ENCODE data around the gene GABRG1. TPM values are rescaled to one million over a fixed set of nuclear protein-coding genes. Genes with fewer than 3 reads are reported as not detected.

GABRG1 gene
- total RNA-seq (2014; rRNA removed; shearing (Covaris generic); ENCODE audit: low replicate concordance): not detected in 2 replicates

GRCh38 chr4:46123913-46124755 lies at the start of gene GABRG1:
TSS of gene GABRG1 (minus strand) at chr4:46124054. CDS start at chr4:46123913, 141 bp downstream.
- peak within 1 kb of the TSS; percentile 25 for H3K4me3 ChIP-seq
- H3K36me3 ChIP-seq: no peaks in the 10 kb centered on the region
- H3K27me3 ChIP-seq: 0 out of 2 replicates have a peak, but pooled peaks cover 2% of the 10 kb centered on the region
- no peak for DNase-seq
- H3K9me3 ChIP-seq: no peaks in the 10 kb centered on the region

- H3K9me3 ChIP-seq: no peaks in the 10 kb centered on the region
- no peak for DNase-seq
Measured at GRCh38 chr4:46146993-46147392, 23.1 kb upstream of the GABRG1 start.

GRCh38 chr4:46131498-46132057 lies 7.7 kb upstream of the GABRG1 start:
- no peak for DNase-seq
- Histone ChIP-seq H3K36me3 (no peaks in the 10 kb centered on the region), H3K27me3 (no peaks in the 10 kb centered on the region), H3K9me3 (no peaks in the 10 kb centered on the region), H3K4me3 (no peak overlapping the region)

More at GRCh38 chr4:46146993-46147392, 23.1 kb upstream of the GABRG1 start:
- H3K36me3 ChIP-seq: no peaks in the 10 kb centered on the region
- H3K4me3 ChIP-seq: no peak overlapping the region
- no peaks in the 10 kb centered on the region for H3K27me3 ChIP-seq

GRCh38 chr4:46124773-46125413 lies 1.0 kb upstream of the GABRG1 start:
- DNase-seq: peak; percentile 34
- H3K36me3 ChIP-seq: no peaks in the 10 kb centered on the region

GRCh38 chr4:46081674-46082073 lies 42.2 kb downstream of the GABRG1 start:
- Histone ChIP-seq H3K36me3 (no peaks in the 10 kb centered on the region), H3K4me3 (no peak overlapping the region), H3K27me3 (0 out of 2 replicates have a peak, but pooled peaks cover 2% of the 10 kb centered on the region), H3K9me3 (no peaks in the 10 kb centered on the region)
- DNase-seq: no peak

More at GRCh38 chr4:46124773-46125413, 1.0 kb upstream of the GABRG1 start:
- Histone ChIP-seq H3K4me3 (no peak overlapping the region), H3K27me3 (0 out of 2 replicates have a peak, but pooled peaks cover 2% of the 10 kb centered on the region), H3K9me3 (no peaks in the 10 kb centered on the region)

- 0 out of 2 replicates have a peak, but pooled peaks cover 2% of the 10 kb centered on the region for H3K27me3 ChIP-seq
- no peak overlapping the region for H3K4me3 ChIP-seq
- DNase-seq: no peak
- no peaks in the 10 kb centered on the region for H3K9me3 ChIP-seq
- H3K36me3 ChIP-seq: no peaks in the 10 kb centered on the region
Measured at GRCh38 chr4:46081248-46081647, 42.6 kb downstream of the GABRG1 start.

GRCh38 chr4:46073778-46074177 lies 50.1 kb downstream of the GABRG1 start:
- H3K4me3 ChIP-seq: no peak overlapping the region

GRCh38 chr4:46051392-46051791 lies 72.5 kb downstream of the GABRG1 start:
- H3K9me3 ChIP-seq: no peaks in the 10 kb centered on the region
- no peaks in the 10 kb centered on the region for H3K36me3 ChIP-seq
- H3K4me3 ChIP-seq: no peak overlapping the region
- DNase-seq: no peak
- no peaks in the 10 kb centered on the region for H3K27me3 ChIP-seq

More at GRCh38 chr4:46073778-46074177, 50.1 kb downstream of the GABRG1 start:
- DNase-seq: no peak
- H3K36me3 ChIP-seq: no peaks in the 10 kb centered on the region
- no peaks in the 10 kb centered on the region for H3K9me3 ChIP-seq
- no peaks in the 10 kb centered on the region for H3K27me3 ChIP-seq

GRCh38 chr4:46032056-46032455 lies 91.8 kb downstream of the GABRG1 start:
- Histone ChIP-seq H3K27me3 (no peaks in the 10 kb centered on the region), H3K9me3 (no peaks in the 10 kb centered on the region), H3K4me3 (no peak overlapping the region), H3K36me3 (no peaks in the 10 kb centered on the region)
- DNase-seq: no peak

- no peak for DNase-seq
- Histone ChIP-seq H3K27me3 (no peaks in the 10 kb centered on the region), H3K9me3 (no peaks in the 10 kb centered on the region), H3K4me3 (no peak overlapping the region), H3K36me3 (no peaks in the 10 kb centered on the region)
Measured at GRCh38 chr4:46016306-46016705, 107.5 kb downstream of the GABRG1 start.

GRCh38 chr4:45992728-45993127 lies 131.1 kb downstream of the GABRG1 start:
- no peak for DNase-seq
- no peaks in the 10 kb centered on the region for H3K36me3 ChIP-seq
- H3K9me3 ChIP-seq: no peaks in the 10 kb centered on the region
- no peak overlapping the region for H3K4me3 ChIP-seq
- no peaks in the 10 kb centered on the region for H3K27me3 ChIP-seq

- no peaks in the 10 kb centered on the region for H3K36me3 ChIP-seq
- no peaks in the 10 kb centered on the region for H3K9me3 ChIP-seq
- no peak overlapping the region for H3K4me3 ChIP-seq
- H3K27me3 ChIP-seq: no peaks in the 10 kb centered on the region
- DNase-seq: no peak
Measured at GRCh38 chr4:45989775-45990174, 134.1 kb downstream of the GABRG1 start.

- no peak for DNase-seq
- Histone ChIP-seq H3K9me3 (no peaks in the 10 kb centered on the region), H3K27me3 (no peaks in the 10 kb centered on the region), H3K4me3 (no peak overlapping the region), H3K36me3 (no peaks in the 10 kb centered on the region)
Measured at GRCh38 chr4:45987858-45988257, 136.0 kb downstream of the GABRG1 start.
